AG04450 (cell line): Measurements from ENCODE around the gene SMC3. TPM values are rescaled to one million over a fixed set of nuclear protein-coding genes. Genes with fewer than 3 reads are reported as not detected.

Source experiments
- CTCF ChIA-PET: fragments of 300-600, 350-600 bp; formaldehyde crosslinking; extraction: SDS; loops from one replicate; lab custom pipeline; 2022; ENCODE audit warnings: antibody characterized with exemption, inconsistent platforms; lab: Charles Lee
- POLR2A ChIA-PET: fragments of 350-600 bp; formaldehyde crosslinking; extraction: SDS; loops from one replicate; lab custom pipeline; 2021; ENCODE audit warnings: antibody characterized with exemption, inconsistent platforms; lab: Yijun Ruan, JAX
- DNase-seq: peaks from one replicate; pipeline ENCODE4 v3.0.0-alpha.2; 2011; ENCODE audit warnings: low read depth, low spot score
- H3K27ac ChIP-seq: one replicate; pipeline ENCODE4 v1.5.1; 2012; ENCODE audit warnings: low read depth, low read length, control low read depth
- H3K27me3 ChIP-seq: one replicate; pipeline ENCODE4 v1.6.0; 2012; ENCODE audit warnings: low read length; ENCODE audit not compliant: control insufficient read depth, insufficient read depth
- H3K4me3 ChIP-seq: 2 replicates; pipeline ENCODE4 v1.5.1; 2011; ENCODE audit warnings: mild to moderate bottlenecking, low read depth, low read length, control low read depth
- H3K9me3 ChIP-seq: 2 replicates; pipeline ENCODE4 v1.5.1; 2012; ENCODE audit warnings: low read length; ENCODE audit not compliant: control insufficient read depth, insufficient read depth
- CTCF ChIP-seq: IDR thresholded peaks from 2 replicates; pipeline ENCODE4 v1.5.1; 2011; ENCODE audit warnings: low read depth, low read length, control low read depth, inconsistent platforms
- polyA minus RNA-seq: library from RNA; depleted of rRNA, polyadenylated mRNA; stranded (reverse); fragments of >200 nt; gene quantifications from 2 replicates; pipeline ENCODE4 v1.2.3, GENCODE V29; 2011; rRNA and poly(A)+ RNA removed
- polyA plus RNA-seq: library from polyadenylated mRNA; depleted of rRNA; stranded (reverse); fragments of >200 nt; gene quantifications from 2 replicates; pipeline ENCODE4 v1.2.3, GENCODE V29; 2011; rRNA removed

Gene SMC3
- 18.9 and 26.2 TPM in 2 replicates for polyA plus RNA-seq
- polyA minus RNA-seq: 6.4 and 14.0 TPM in 2 replicates

- Histone ChIP-seq H3K27ac (peak within 1 kb of the TSS; percentile 94), H3K27me3 (no peaks in the 10 kb centered on the region), H3K9me3 (peaks cover 3% of the 10 kb centered on the region; the same call in 1 of the 2 replicates), H3K4me3 (peak within 1 kb of the TSS; percentile 83)
- no peak for TF ChIP-seq CTCF
- ChIA-PET CTCF (interaction anchor here (0.9 to 1.8 kb wide), 5 partner anchors 9 to 262 kb away, joined by 3 to 7 read pairs (median 4); no protein-coding TSS in a partner anchor), POLR2A (interaction anchor here (1.5 kb wide), 1 partner anchor 214 kb away, joined by 6 read pairs; no protein-coding TSS in a partner anchor)
- peak; percentile 91 for DNase-seq
These were observed at the start of gene SMC3 for GRCh38 chr10:110567201-110568054. SMC3 (plus strand) TSS chr10:110567695; CDS start chr10:110567817, 122 bp downstream.

GRCh38 chr10:110522365-110522988 is 45.0 kb upstream of the SMC3 start:
- no peak overlapping the region for H3K4me3 ChIP-seq
- no peaks in the 10 kb centered on the region for H3K27me3 ChIP-seq
- no peak for DNase-seq
- POLR2A ChIA-PET: no interaction called here
- no peaks in the 10 kb centered on the region for H3K9me3 ChIP-seq
- CTCF ChIA-PET: interaction anchor here (1.2 kb wide), 1 partner anchor 78 kb away, joined by 3 read pairs; no protein-coding TSS in a partner anchor
- no peak for TF ChIP-seq CTCF
- no peak overlapping the region for H3K27ac ChIP-seq

GRCh38 chr10:110523736-110524135 is 43.8 kb upstream of the SMC3 start:
- no peak for DNase-seq
- TF ChIP-seq CTCF: no peak
- no peak overlapping the region for H3K4me3 ChIP-seq
- no peaks in the 10 kb centered on the region for H3K27me3 ChIP-seq
- no peaks in the 10 kb centered on the region for H3K9me3 ChIP-seq
- CTCF ChIA-PET: interaction anchor here (0.7 to 1.7 kb wide), 2 partner anchors 23 to 81 kb away, joined by 3 to 4 read pairs; no protein-coding TSS in a partner anchor
- POLR2A ChIA-PET: no interaction called here
- H3K27ac ChIP-seq: no peak overlapping the region

- ChIA-PET CTCF (interaction anchor here (1.7 kb wide), 1 partner anchor 23 kb away, joined by 4 read pairs; no protein-coding TSS in a partner anchor), POLR2A (no interaction called here)
- Histone ChIP-seq H3K27ac (peak overlapping the region; percentile 11), H3K9me3 (no peaks in the 10 kb centered on the region), H3K27me3 (no peaks in the 10 kb centered on the region), H3K4me3 (no peak overlapping the region)
- no peak for DNase-seq
- no peak for TF ChIP-seq CTCF
These were observed 43.2 kb upstream of the SMC3 start for GRCh38 chr10:110524179-110524858.
